ENCODE data around the gene SCAPER. TPM values are rescaled to one million over a fixed set of nuclear protein-coding genes. Genes with fewer than 3 reads are reported as not detected.

The SCAPER gene
- total RNA-seq, 1 experiment from 2014 or later = 10.3 TPM

- ATAC-seq = no peak
- H3K4me3 Mint-ChIP-seq = peak overlapping the region; percentile 82
- no peaks in the 10 kb centered on the region for H3K36me3 Mint-ChIP-seq
- peak; percentile 30 for DNase-seq (ENCODE audit: low spot score)
- peaks cover 47% of the 10 kb centered on the region for H3K4me1 Mint-ChIP-seq
- peaks cover 97% of the 10 kb centered on the region for H3K27me3 Mint-ChIP-seq (ENCODE audit: low read depth)
- CTCF ChIA-PET = interaction anchor here (0.8 to 1.0 kb wide), 2 partner anchors 151 to 156 kb away, joined by 3 read pairs; no protein-coding TSS in a partner anchor
- no peak overlapping the region for H3K27ac Mint-ChIP-seq
- no peaks in the 10 kb centered on the region for H3K9me3 Mint-ChIP-seq
- TF ChIP-seq TEAD4 (CRISPR knock-in tag; IDR thresholded peaks at IDR 0.05) (no peak), MAX (CRISPR knock-in tag; IDR thresholded peaks at IDR 0.05) (no peak), ATF1 (CRISPR knock-in tag; IDR thresholded peaks at IDR 0.05) (no peak), MXD4 (CRISPR knock-in tag; IDR thresholded peaks at IDR 0.05; ENCODE audit: borderline replicate concordance) (no peak), SMAD4 (CRISPR knock-in tag; IDR thresholded peaks at IDR 0.05) (no peak), NFYB (CRISPR knock-in tag; conservative IDR thresholded peaks at IDR 0.05; ENCODE audit: low read depth) (no peak), ZNF423 (CRISPR knock-in tag; IDR thresholded peaks at IDR 0.05) (no peak), NR1H2 (CRISPR knock-in tag; IDR thresholded peaks at IDR 0.05) (no peak)
- TF ChIP-seq, protein P1, sequence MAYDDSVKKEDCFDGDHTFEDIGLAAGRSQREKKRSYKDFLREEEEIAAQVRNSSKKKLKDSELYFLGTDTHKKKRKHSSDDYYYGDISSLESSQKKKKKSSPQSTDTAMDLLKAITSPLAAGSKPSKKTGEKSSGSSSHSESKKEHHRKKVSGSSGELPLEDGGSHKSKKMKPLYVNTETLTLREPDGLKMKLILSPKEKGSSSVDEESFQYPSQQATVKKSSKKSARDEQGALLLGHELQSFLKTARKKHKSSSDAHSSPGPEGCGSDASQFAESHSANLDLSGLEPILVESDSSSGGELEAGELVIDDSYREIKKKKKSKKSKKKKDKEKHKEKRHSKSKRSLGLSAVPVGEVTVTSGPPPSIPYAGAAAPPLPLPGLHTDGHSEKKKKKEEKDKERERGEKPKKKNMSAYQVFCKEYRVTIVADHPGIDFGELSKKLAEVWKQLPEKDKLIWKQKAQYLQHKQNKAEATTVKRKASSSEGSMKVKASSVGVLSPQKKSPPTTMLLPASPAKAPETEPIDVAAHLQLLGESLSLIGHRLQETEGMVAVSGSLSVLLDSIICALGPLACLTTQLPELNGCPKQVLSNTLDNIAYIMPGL (CRISPR knock-in tag; IDR thresholded peaks at IDR 0.05) = no peak
- TF ChIP-seq, protein P2, sequence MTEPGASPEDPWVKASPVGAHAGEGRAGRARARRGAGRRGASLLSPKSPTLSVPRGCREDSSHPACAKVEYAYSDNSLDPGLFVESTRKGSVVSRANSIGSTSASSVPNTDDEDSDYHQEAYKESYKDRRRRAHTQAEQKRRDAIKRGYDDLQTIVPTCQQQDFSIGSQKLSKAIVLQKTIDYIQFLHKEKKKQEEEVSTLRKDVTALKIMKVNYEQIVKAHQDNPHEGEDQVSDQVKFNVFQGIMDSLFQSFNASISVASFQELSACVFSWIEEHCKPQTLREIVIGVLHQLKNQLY (CRISPR knock-in tag; IDR thresholded peaks at IDR 0.05) = no peak
- POLR2A ChIA-PET = interaction anchor here (0.6 to 1.0 kb wide), 2 partner anchors 152 to 564 kb away, joined by 3 read pairs; no protein-coding TSS in a partner anchor
Measured at GRCh38 chr15:76342058-76342381, 563.1 kb downstream of the SCAPER start.

DNA sequence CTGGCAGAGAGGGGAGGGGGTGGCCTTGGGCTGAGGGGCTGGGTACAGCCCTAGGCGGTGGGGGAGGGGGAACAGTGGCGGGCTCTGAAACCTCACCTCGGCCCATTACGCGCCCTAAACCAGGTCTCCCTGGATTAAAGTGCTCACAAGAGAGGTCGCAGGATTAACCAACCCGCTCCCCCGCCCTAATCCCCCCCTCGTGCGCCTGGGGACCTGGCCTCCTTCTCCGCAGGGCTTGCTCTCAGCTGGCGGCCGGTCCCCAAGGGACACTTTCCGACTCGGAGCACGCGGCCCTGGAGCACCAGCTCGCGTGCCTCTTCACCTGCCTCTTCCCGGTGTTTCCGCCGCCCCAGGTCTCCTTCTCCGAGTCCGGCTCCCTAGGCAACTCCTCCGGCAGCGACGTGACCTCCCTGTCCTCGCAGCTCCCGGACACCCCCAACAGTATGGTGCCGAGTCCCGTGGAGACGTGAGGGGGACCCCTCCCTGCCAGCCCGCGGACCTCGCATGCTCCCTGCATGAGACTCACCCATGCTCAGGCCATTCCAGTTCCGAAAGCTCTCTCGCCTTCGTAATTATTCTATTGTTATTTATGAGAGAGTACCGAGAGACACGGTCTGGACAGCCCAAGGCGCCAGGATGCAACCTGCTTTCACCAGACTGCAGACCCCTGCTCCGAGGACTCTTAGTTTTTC, 563.6 kb downstream of the SCAPER start:
- Mint-ChIP-seq H3K27ac (no peak overlapping the region), H3K4me3 (peak overlapping the region; percentile 82), H3K27me3 (ENCODE audit: low read depth) (peaks cover 97% of the 10 kb centered on the region), H3K9me3 (no peaks in the 10 kb centered on the region), H3K4me1 (peaks cover 51% of the 10 kb centered on the region), H3K36me3 (no peaks in the 10 kb centered on the region)
- ChIA-PET CTCF (interaction anchor here (0.8 to 1.0 kb wide), 2 partner anchors 150 to 156 kb away, joined by 3 read pairs; no protein-coding TSS in a partner anchor), POLR2A (interaction anchor here (0.6 to 1.0 kb wide), 2 partner anchors 151 to 565 kb away, joined by 3 read pairs; no protein-coding TSS in a partner anchor)
- TF ChIP-seq ZNF138 (CRISPR knock-in tag; conservative IDR thresholded peaks at IDR 0.05) (no peak), ZMAT4 (CRISPR knock-in tag; IDR thresholded peaks at IDR 0.05) (no peak), ETV6 (CRISPR knock-in tag; IDR thresholded peaks at IDR 0.05) (no peak), ERG (CRISPR knock-in tag; IDR thresholded peaks at IDR 0.05) (no peak), TEAD4 (CRISPR knock-in tag; IDR thresholded peaks at IDR 0.05) (peak; percentile 33; the same call in 1 of the 2 replicates)
- TF ChIP-seq, protein P3, sequence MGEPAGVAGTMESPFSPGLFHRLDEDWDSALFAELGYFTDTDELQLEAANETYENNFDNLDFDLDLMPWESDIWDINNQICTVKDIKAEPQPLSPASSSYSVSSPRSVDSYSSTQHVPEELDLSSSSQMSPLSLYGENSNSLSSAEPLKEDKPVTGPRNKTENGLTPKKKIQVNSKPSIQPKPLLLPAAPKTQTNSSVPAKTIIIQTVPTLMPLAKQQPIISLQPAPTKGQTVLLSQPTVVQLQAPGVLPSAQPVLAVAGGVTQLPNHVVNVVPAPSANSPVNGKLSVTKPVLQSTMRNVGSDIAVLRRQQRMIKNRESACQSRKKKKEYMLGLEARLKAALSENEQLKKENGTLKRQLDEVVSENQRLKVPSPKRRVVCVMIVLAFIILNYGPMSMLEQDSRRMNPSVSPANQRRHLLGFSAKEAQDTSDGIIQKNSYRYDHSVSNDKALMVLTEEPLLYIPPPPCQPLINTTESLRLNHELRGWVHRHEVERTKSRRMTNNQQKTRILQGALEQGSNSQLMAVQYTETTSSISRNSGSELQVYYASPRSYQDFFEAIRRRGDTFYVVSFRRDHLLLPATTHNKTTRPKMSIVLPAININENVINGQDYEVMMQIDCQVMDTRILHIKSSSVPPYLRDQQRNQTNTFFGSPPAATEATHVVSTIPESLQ (CRISPR knock-in tag; IDR thresholded peaks at IDR 0.05) = no peak
- TF ChIP-seq, protein P4, sequence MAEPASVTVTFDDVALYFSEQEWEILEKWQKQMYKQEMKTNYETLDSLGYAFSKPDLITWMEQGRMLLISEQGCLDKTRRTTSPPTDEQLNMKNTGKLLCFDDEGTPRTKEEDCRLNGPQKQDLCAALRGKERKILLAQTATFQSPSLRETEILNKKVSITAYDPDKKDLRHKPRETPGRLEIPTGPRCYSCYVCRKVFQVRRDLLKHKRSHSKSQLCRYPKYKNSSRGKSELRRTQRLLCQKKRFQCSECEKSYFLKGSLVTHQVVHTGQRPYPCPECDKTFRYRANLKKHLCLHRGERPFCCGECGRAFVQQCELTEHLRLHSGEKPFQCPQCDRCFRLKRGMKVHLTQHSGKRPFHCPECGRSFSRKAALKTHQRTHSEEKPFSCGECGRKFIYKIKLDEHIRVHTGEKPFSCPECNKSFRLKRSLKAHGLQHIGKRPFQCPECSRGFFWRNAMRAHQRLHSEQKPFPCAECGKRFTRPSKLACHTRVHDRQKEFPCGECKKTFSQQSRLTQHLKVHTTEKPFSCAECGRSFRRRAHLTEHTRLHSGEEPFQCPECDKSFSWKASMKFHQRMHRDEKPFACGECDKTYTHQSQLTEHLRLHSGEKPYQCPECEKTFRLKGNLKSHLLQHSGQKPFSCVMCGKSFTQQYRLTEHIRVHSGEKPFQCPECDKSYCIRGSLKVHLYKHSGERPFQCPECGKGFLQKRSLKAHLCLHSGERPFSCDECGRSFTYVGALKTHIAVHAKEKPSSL (CRISPR knock-in tag; conservative IDR thresholded peaks at IDR 0.05) = no peak
- TF ChIP-seq, protein P5, sequence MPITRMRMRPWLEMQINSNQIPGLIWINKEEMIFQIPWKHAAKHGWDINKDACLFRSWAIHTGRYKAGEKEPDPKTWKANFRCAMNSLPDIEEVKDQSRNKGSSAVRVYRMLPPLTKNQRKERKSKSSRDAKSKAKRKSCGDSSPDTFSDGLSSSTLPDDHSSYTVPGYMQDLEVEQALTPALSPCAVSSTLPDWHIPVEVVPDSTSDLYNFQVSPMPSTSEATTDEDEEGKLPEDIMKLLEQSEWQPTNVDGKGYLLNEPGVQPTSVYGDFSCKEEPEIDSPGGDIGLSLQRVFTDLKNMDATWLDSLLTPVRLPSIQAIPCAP (CRISPR knock-in tag; IDR thresholded peaks at IDR 0.05) = no peak
- ATAC-seq (peak; percentile 9), DNase-seq (ENCODE audit: low spot score) (peak; percentile 64)

All from WTC11 (cell line).